Immature natural killer cell (primary cell): ENCODE results near the gene ASB6. TPM values are rescaled to one million over a fixed set of nuclear protein-coding genes. Genes with fewer than 3 reads are reported as not detected.
A peak's percentile ranks its signal among the peaks of the same experiment; 100 is the strongest.

Source experiments
- DNase-seq, 3 donors: peaks; one replicate each; pipeline ENCODE4 v3.0.0; 2022; ENCODE audit warnings: mixed read lengths in 1 of 3
- H3K27ac Mint-ChIP-seq, 6 donors: one replicate each; pipeline ENCODE4 v1.8.0; 2020; ENCODE audit warnings: mixed read lengths in 6 of 6, mild to moderate bottlenecking in 5 of 6, inconsistent platforms in 4 of 6, moderate library complexity in 3 of 6
- H3K27me3 Mint-ChIP-seq, 3 donors: one replicate each; pipeline ENCODE4 v1.8.0; 2020 to 2021; ENCODE audit warnings: low read depth in 3 of 3, mild to moderate bottlenecking in 3 of 3, mixed read lengths in 3 of 3, moderate library complexity in 3 of 3, inconsistent platforms in 1 of 3
- H3K36me3 Mint-ChIP-seq, 3 donors: one replicate each; pipeline ENCODE4 v1.8.0; 2020; ENCODE audit warnings: mixed read lengths in 3 of 3, inconsistent platforms in 2 of 3, mild to moderate bottlenecking in 2 of 3
- H3K4me1 Mint-ChIP-seq, 2 donors: one replicate each; pipeline ENCODE4 v1.8.0; 2020; ENCODE audit warnings: inconsistent platforms in 2 of 2, mild to moderate bottlenecking in 2 of 2, mixed read lengths in 2 of 2, moderate library complexity in 1 of 2
- H3K4me3 Mint-ChIP-seq, 5 donors: one replicate each; pipeline ENCODE4 v1.8.0; 2020; ENCODE audit warnings: mild to moderate bottlenecking in 5 of 5, mixed read lengths in 5 of 5, inconsistent platforms in 3 of 5, moderate library complexity in 3 of 5
- H3K9me3 Mint-ChIP-seq, 6 donors: one replicate each; pipeline ENCODE4 v1.8.0; 2020; ENCODE audit warnings: mild to moderate bottlenecking in 6 of 6, mixed read lengths in 6 of 6, inconsistent platforms in 4 of 6, moderate library complexity in 3 of 6
- polyA plus RNA-seq, 3 donors: library from polyadenylated mRNA; unstranded; fragments of 300-500 nt; fragmentation: Illumina TruSeq; gene quantifications; one replicate each; pipeline ENCODE4 v1.2.3, GENCODE V29; 2021

Gene ASB6, protein sequence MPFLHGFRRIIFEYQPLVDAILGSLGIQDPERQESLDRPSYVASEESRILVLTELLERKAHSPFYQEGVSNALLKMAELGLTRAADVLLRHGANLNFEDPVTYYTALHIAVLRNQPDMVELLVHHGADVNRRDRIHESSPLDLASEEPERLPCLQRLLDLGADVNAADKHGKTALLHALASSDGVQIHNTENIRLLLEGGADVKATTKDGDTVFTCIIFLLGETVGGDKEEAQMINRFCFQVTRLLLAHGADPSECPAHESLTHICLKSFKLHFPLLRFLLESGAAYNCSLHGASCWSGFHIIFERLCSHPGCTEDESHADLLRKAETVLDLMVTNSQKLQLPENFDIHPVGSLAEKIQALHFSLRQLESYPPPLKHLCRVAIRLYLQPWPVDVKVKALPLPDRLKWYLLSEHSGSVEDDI
- 10 to 100 TPM; 13.9 to 26.6 (median 19.9) TPM for polyA plus RNA-seq

DNA sequence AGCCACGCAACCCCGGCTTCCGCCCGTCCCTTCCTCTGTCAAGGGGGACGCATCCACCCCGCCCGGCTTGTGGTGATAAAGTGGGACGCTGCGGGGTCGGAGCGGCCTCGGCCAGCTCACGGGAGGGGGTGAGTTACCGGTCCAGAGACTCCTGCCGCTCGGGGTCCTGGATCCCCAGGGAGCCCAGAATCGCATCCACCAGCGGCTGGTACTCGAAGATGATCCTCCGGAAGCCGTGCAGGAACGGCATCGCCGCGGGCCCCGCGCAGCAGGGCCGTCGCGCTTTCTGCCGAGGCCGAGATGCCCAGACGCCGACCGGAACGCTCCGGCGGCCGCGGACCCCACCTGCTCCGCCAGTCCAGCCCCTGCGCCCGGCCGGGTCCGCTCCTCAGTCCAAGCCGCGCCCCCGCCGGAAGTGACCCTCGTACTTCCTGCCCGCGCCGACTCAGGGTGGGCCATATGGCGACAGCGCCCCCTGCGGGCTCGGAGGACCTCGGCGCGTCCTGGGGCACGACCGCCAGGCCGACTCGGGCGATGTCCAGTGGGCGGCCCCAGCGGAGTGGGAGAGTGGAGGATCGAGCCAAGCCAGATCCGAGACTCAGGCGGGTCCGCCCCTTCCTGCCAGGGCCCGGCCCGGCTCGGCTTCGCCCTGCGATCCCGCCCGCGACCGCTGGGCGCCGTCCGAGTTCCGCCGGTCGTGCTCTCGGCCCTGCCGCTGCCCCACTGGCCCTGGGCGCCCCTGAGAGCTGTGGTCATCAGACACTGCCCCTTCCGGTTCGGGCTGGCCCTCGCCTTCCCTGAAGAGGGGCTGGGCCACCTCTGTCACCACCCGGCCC lies at the start of gene ASB6:
Gene ASB6 (minus strand): TSS at position 402 of the 836 bp plus-strand sequence. CDS start 152 bp downstream, at position 250.
- DNase-seq = peak; percentile 95 to 97 (median 96)
- H3K4me1 Mint-ChIP-seq = peaks cover 23 to 28% of the 10 kb centered on the region in 2 donors
- H3K36me3 Mint-ChIP-seq = peaks cover 0 to 7% (median 0%) of the 10 kb centered on the region in 3 donors
- H3K9me3 Mint-ChIP-seq = no peaks in the 10 kb centered on the region
- H3K27ac Mint-ChIP-seq = peak within 1 kb of the TSS; percentile 61 to 87 (median 82)
- peak within 1 kb of the TSS; percentile 79 to 86 (median 83) for H3K4me3 Mint-ChIP-seq
- peaks cover 2 to 11% (median 8%) of the 10 kb centered on the region in 3 donors for H3K27me3 Mint-ChIP-seq

DNA sequence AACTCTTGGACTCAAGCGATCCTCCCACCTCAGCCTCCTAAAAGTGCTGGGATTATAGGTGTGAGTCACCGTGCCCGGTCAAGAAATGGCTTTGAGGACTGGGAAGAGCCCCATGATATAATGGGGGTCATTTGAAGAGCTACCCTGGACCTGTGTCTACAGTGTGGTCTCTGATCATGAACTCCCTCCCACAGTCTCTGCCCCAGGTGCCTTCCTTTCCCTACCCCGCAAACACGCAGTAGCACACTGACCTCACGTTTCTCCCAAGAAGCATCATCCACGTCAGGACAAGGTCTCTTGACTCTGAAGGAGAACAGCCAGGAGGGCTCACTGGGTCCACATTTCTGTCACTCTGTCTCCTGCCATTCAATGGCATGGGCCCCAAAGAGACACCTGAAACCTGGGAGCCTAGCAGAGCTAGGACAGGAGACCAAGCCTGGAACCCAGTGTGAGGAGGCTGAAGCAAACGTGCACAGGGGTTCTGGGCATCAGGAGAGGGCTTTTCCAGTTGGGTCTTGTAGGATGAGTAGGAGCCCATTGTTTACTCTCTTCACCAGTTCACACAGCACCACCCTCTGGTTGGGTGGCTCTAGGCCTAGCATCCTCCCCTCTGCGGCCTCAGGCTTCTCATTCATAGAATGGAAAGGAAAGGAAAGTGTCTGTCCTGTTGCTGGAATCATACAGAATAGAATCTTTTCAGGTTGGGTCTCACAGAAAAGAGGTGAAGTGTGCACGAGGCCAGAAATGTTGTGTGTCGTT lies 46.5 kb upstream of the ASB6 start:
- no peak for DNase-seq
- Mint-ChIP-seq H3K4me1 (no peaks in the 10 kb centered on the region), H3K27ac (no peak overlapping the region), H3K27me3 (peaks cover 0 to 4% (median 1%) of the 10 kb centered on the region in 3 donors), H3K36me3 (no peaks in the 10 kb centered on the region), H3K9me3 (no peaks in the 10 kb centered on the region), H3K4me3 (no peak overlapping the region)

- no peaks in the 10 kb centered on the region for H3K9me3 Mint-ChIP-seq
- H3K27ac Mint-ChIP-seq = no peak overlapping the region
- H3K36me3 Mint-ChIP-seq = no peaks in the 10 kb centered on the region
- DNase-seq = no peak
- H3K4me1 Mint-ChIP-seq = no peaks in the 10 kb centered on the region
- H3K27me3 Mint-ChIP-seq = peaks cover 0 to 2% (median 1%) of the 10 kb centered on the region in 3 donors
- H3K4me3 Mint-ChIP-seq = no peak overlapping the region
Observed at GRCh38 chr9:129687391-129687790, 45.4 kb upstream of the ASB6 start.

GRCh38 chr9:129686736-129687135 lies 44.8 kb upstream of the ASB6 start:
- no peak overlapping the region for H3K4me3 Mint-ChIP-seq
- no peaks in the 10 kb centered on the region for H3K36me3 Mint-ChIP-seq
- no peak for DNase-seq
- H3K27me3 Mint-ChIP-seq = peaks cover 0 to 5% (median 1%) of the 10 kb centered on the region in 3 donors
- no peak overlapping the region for H3K27ac Mint-ChIP-seq
- no peaks in the 10 kb centered on the region for H3K4me1 Mint-ChIP-seq
- no peaks in the 10 kb centered on the region for H3K9me3 Mint-ChIP-seq

- no peak overlapping the region for H3K4me3 Mint-ChIP-seq
- H3K36me3 Mint-ChIP-seq = no peaks in the 10 kb centered on the region
- H3K27me3 Mint-ChIP-seq = peaks cover 0 to 3% (median 1%) of the 10 kb centered on the region in 3 donors
- H3K27ac Mint-ChIP-seq = no peak overlapping the region
- no peak for DNase-seq
- no peaks in the 10 kb centered on the region for H3K4me1 Mint-ChIP-seq
- no peaks in the 10 kb centered on the region for H3K9me3 Mint-ChIP-seq
Observed at GRCh38 chr9:129685933-129686259, 43.9 kb upstream of the ASB6 start.

- DNase-seq = no peak
- H3K27ac Mint-ChIP-seq = no peak overlapping the region
- peaks cover 0 to 5% (median 1%) of the 10 kb centered on the region in 3 donors for H3K27me3 Mint-ChIP-seq
- no peaks in the 10 kb centered on the region for H3K9me3 Mint-ChIP-seq
- H3K4me1 Mint-ChIP-seq = no peaks in the 10 kb centered on the region
- H3K4me3 Mint-ChIP-seq = no peak overlapping the region
- no peaks in the 10 kb centered on the region for H3K36me3 Mint-ChIP-seq
Observed at GRCh38 chr9:129685220-129685932, 43.4 kb upstream of the ASB6 start.

- H3K4me3 Mint-ChIP-seq = no peak overlapping the region
- no peaks in the 10 kb centered on the region for H3K9me3 Mint-ChIP-seq
- peaks cover 0 to 9% (median 1%) of the 10 kb centered on the region in 3 donors for H3K27me3 Mint-ChIP-seq
- no peak for DNase-seq
- H3K4me1 Mint-ChIP-seq = no peaks in the 10 kb centered on the region
- no peaks in the 10 kb centered on the region for H3K36me3 Mint-ChIP-seq
- no peak overlapping the region for H3K27ac Mint-ChIP-seq
Observed at GRCh38 chr9:129682381-129682780, 40.4 kb upstream of the ASB6 start.

DNA sequence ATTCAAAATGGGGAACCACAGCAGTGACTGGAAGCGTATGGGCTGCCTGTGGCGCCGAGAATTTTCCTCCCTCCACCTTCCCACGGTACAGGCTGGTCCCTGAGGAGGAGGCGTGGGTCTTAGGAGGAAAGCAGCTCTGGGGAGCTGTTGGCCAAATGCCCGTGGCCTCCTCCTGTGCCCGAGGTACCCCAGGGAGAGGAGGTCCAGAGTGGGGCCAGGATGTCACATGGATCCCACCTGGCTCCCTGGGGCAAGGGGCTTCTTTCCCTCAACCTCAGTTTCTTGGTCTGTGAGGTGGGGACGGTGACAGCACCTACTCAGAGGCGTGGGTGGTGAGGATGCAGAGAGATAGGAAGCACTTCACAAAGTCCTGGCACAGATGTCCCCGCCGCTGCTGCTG lies 40.0 kb upstream of the ASB6 start:
- H3K4me3 Mint-ChIP-seq = no peak overlapping the region
- H3K27me3 Mint-ChIP-seq = peaks cover 0 to 9% (median 3%) of the 10 kb centered on the region in 3 donors
- H3K27ac Mint-ChIP-seq = no peak overlapping the region
- H3K4me1 Mint-ChIP-seq = no peaks in the 10 kb centered on the region
- no peaks in the 10 kb centered on the region for H3K9me3 Mint-ChIP-seq
- no peak for DNase-seq
- no peaks in the 10 kb centered on the region for H3K36me3 Mint-ChIP-seq

DNA sequence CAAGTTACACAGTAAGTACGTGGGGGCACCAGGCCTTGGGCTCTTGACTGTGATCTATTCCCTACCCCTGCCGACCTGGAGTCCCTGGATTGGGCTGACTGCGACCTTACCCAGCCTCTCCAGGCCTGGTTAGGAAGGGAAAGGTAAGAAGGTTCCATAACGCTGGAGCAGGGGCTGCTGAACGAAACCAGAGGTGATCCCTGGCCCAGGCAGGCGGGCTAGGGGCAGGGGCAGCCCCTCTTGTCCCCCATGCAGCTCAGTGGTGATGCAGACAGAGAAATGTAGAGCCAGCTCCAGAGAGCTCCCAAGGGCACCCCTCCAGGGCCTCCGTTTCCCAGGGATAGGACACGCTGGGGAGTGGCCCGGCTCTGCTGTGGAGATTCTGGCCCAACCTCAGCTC lies 37.6 kb upstream of the ASB6 start:
- Mint-ChIP-seq H3K4me1 (no peaks in the 10 kb centered on the region), H3K27me3 (peaks cover 0 to 9% (median 2%) of the 10 kb centered on the region in 3 donors), H3K27ac (no peak overlapping the region), H3K36me3 (no peaks in the 10 kb centered on the region), H3K4me3 (no peak overlapping the region), H3K9me3 (no peaks in the 10 kb centered on the region)
- no peak for DNase-seq

GRCh38 chr9:129678844-129679243 lies 36.9 kb upstream of the ASB6 start:
- Mint-ChIP-seq H3K9me3 (no peaks in the 10 kb centered on the region), H3K4me1 (no peaks in the 10 kb centered on the region), H3K27me3 (peaks cover 0 to 9% (median 2%) of the 10 kb centered on the region in 3 donors)

DNA sequence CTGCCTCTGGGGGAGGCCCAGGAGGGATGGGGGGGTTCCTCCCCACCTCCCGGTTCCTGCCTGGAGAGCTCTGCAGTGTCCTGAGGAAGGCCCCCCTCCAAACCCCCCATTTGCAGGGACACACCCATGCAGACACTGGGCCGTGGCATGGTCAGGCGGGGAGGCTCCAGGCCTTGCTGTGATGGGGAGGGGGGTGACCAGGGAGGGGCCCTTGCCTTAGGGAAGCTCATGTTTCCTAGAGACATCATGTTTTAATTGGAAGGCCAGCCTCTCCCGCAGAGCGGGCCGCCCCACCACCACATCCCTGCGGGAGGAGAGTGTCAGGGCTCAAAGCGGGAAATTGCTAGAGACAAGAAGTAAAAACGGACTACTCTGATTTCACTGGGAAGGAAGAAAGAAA lies 35.5 kb upstream of the ASB6 start:
- Mint-ChIP-seq H3K4me3 (no peak overlapping the region), H3K27me3 (peaks cover 0 to 12% (median 2%) of the 10 kb centered on the region in 3 donors), H3K27ac (no peak overlapping the region), H3K36me3 (no peaks in the 10 kb centered on the region), H3K4me1 (no peaks in the 10 kb centered on the region), H3K9me3 (no peaks in the 10 kb centered on the region)
- DNase-seq = no peak

More at GRCh38 chr9:129678844-129679243, 36.9 kb upstream of the ASB6 start:
- H3K27ac Mint-ChIP-seq = no peak overlapping the region
- no peak for DNase-seq
- no peak overlapping the region for H3K4me3 Mint-ChIP-seq
- no peaks in the 10 kb centered on the region for H3K36me3 Mint-ChIP-seq

- no peak overlapping the region for H3K4me3 Mint-ChIP-seq
- no peaks in the 10 kb centered on the region for H3K9me3 Mint-ChIP-seq
- no peaks in the 10 kb centered on the region for H3K4me1 Mint-ChIP-seq
- H3K27ac Mint-ChIP-seq = no peak overlapping the region
- no peak for DNase-seq
- H3K36me3 Mint-ChIP-seq = no peaks in the 10 kb centered on the region
- peaks cover 0 to 9% (median 2%) of the 10 kb centered on the region in 3 donors for H3K27me3 Mint-ChIP-seq
Observed at GRCh38 chr9:129676975-129677374, 35.0 kb upstream of the ASB6 start.

GRCh38 chr9:129676287-129676686 lies 34.3 kb upstream of the ASB6 start:
- Mint-ChIP-seq H3K4me3 (no peak overlapping the region), H3K27me3 (peaks cover 0 to 9% (median 2%) of the 10 kb centered on the region in 3 donors)

More at GRCh38 chr9:129676287-129676686, 34.3 kb upstream of the ASB6 start:
- H3K36me3 Mint-ChIP-seq = no peaks in the 10 kb centered on the region
- H3K9me3 Mint-ChIP-seq = no peaks in the 10 kb centered on the region
- no peaks in the 10 kb centered on the region for H3K4me1 Mint-ChIP-seq
- DNase-seq = no peak
- no peak overlapping the region for H3K27ac Mint-ChIP-seq
